HG03439 (cell line): ENCODE measurements around the gene FYTTD1.
A peak's percentile ranks its signal among the peaks of the same experiment; 100 is the strongest.

Experiments used
- ATAC-seq: cut with Tn5 transposase; IDR thresholded peaks from one replicate; pipeline ENCODE4 v1.9.1; 2021; ENCODE audit warnings: mild to moderate bottlenecking, moderate library complexity; ENCODE audit not compliant: unreplicated experiment

Gene FYTTD1

GRCh38 chr3:197737319-197737649 is 12.4 kb upstream of the FYTTD1 start:
- ATAC-seq, result no peak

- ATAC-seq, result no peak
Measured at GRCh38 chr3:197737749-197738462, 11.8 kb upstream of the FYTTD1 start.

DNA sequence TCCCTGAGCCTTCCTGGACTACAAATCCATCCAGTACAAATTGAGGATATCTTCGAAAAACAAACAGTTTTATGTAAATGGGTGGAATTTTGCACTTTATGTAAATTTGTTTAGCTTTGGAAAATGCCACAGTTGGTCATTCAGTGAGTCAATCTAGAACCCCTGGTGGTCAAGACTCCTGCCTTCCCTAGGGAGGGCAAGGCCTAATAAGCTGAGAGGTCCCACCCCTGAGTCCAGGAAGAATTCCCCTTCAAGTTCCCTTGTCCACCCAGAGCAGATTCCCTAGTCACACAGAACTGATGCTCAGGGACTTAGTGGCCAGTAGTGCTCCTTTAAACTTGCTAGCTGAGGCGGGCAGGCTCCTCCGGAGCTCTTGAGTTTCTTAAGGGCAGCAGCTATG is 6.9 kb upstream of the FYTTD1 start:
- no peak for ATAC-seq

DNA sequence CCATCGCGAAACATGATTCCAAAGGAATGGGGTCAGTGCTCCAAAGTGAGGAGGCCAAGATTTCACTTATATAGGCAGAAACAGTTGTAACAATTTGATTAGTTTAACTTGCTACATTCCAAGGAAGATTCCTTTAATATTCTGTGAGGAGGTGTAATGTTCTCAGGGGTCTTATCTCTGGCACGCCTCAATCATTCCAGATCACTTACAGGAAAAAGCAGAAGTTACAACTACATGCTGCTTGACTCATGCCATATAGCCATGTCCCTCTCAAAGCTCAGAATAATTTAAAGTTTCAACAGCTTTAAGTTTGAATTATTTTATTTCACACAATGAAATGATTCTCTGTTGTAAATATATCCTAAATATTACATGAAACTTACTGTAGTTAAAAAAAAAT is 3.5 kb upstream of the FYTTD1 start:
- ATAC-seq, result no peak

DNA sequence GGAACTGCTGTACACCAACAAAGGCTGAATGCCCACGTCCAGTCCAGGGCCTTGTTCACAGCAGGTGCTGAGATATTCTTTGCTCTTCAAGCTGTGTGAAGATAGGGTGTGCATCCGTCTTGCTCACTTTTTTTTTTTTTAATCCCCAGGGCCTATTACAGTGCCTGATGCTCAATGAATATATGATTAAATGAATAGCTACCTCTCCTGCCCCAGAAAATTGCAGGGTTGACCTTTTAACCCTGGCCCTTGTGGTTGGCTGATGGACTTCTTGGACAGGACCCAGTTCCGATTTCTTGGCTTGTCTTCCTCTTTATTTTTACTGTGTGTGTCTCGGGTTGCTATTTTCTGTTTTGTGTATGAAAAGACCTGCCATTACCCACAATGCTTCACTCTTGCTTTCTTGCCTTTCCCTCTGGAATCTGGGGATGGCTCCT is 2.9 kb upstream of the FYTTD1 start:
- no peak for ATAC-seq

DNA sequence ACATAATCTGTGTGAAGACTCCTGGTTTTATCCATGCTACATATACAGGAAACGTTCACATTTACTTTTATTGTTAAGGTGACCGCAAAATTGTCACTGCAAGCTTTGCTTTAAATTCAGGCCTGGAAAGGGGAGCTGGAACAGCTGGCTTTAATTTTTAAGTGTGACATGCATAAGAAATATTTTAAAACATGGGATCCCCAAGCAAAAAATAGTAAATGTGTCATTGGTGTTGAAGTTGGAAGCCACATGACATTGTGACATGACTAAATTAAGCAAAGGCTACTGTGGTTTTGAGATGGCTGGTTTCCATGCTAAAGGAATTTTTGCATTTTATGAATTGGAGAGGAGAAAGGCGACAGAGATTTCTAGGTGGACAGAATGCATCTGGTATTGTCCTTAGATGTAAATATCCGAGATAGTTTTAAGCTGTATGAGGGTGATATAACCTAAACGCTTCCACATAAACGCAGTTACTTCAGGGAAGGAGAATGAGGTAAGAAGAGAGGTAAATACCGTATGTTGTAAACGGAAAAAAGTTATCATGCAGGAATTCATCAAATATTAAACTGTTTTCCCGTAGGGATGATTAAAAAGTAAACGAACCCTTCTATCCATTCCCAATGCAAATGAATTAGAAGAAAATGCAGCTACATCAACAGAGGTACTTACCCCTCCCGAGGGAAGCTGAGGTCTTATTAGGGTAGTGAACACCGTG is 927 bp upstream of the FYTTD1 start:
- no peak for ATAC-seq

DNA sequence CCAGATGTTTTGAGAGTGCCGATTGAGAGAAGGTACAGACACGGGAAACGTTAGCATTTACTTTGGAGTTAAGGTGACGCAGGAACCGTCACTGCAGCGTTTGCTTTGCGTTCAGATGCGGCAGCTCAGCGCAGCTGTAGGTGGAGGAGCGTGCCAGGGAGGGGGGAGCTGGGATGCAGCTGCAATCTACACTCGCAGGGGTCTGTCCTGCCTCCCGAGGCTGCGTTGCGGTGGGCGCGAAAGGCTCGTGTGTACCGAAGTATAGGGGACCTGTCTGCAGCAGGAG is 425 bp upstream of the FYTTD1 start:
- peak; percentile 36 for ATAC-seq

DNA sequence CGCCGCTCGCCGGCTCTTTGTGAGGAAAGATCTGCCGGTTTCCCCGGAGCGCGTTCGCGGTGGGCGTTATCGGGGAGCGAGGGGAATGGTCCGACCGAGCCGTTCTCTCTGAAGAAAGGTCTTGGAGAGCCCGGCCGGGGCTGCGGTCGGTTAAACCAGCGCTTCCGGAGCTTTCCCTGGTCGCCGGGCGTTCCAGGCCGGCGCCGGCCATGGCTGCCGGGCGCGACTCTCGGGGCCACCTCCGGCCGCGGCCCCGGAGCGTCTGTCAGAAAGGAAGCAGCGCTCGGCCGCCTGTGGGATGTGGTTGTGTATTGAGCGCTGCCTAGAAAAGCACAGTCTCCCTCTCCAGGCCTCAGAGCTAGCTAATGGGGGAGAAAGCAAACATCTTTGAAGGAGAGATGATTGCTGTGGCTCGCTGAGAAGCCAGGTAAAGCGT is 731 bp downstream of the FYTTD1 start:
- peak; percentile 33 for ATAC-seq

GRCh38 chr3:197750858-197751737 is 1.4 kb downstream of the FYTTD1 start:
- no peak for ATAC-seq

GRCh38 chr3:197752107-197752506 is 2.4 kb downstream of the FYTTD1 start:
- no peak for ATAC-seq

- ATAC-seq, result no peak
Measured at GRCh38 chr3:197753263-197753662, 3.6 kb downstream of the FYTTD1 start.

- no peak for ATAC-seq
Measured at GRCh38 chr3:197756704-197757103, 7.0 kb downstream of the FYTTD1 start.

DNA sequence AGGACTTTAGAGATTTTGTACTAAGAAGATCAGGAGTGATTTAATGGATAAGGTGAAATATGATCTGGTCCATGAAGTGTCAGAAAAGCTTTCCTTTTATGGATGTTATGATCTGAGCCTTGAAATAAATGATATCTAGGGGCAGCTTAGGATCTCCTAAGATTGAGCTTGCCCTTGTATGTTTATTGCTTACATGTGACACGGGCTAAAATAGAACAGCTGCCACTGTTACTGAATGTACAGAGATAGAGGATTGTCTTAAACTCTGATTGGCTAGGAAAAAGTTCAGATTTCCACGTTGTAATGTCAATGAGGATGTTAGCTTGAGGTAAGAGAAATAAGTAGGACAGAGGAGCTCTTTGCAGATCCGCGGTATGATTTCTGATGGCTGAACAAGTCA is 8.8 kb downstream of the FYTTD1 start:
- no peak for ATAC-seq

- ATAC-seq, result no peak
Measured at GRCh38 chr3:197761784-197762183, 12.1 kb downstream of the FYTTD1 start.

DNA sequence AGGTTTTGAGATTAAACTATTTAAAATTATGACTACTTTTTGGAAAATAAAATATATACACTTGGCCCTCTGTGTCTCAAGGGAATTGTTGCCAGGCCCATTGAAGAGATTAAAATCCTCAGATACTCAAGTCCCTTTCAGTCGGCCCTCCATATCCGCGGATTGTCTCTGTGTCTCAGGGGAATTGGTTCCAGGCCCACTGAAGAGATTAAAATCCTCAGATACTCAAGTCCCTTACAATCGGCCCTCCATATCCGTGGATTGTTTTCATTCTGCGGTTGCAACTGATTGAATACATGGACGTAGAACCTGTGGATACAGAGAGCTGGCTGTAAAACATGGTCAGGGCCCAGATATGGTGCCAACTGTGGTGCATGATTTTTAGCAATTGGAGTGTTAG is 25.6 kb downstream of the FYTTD1 start:
- no peak for ATAC-seq

DNA sequence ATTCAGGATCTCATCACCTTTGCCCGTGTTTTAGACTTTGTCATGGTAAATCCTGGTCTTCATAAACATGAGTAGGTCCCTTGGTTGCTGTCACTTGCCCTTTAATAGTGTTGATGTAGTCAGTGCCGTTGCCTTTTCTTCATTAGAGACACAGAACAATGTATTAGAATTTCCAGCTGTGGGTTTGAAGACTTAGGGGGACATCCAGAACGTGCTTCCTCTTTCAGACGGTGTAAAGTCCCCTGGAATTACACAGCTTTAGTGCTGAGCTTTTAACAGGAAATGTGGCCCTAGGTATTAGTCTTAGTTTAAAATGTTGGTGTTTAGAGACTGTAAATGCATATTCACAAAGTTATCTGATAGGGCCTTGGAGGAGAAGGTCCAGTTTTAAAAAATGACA is 32.5 kb downstream of the FYTTD1 start:
- no peak for ATAC-seq

DNA sequence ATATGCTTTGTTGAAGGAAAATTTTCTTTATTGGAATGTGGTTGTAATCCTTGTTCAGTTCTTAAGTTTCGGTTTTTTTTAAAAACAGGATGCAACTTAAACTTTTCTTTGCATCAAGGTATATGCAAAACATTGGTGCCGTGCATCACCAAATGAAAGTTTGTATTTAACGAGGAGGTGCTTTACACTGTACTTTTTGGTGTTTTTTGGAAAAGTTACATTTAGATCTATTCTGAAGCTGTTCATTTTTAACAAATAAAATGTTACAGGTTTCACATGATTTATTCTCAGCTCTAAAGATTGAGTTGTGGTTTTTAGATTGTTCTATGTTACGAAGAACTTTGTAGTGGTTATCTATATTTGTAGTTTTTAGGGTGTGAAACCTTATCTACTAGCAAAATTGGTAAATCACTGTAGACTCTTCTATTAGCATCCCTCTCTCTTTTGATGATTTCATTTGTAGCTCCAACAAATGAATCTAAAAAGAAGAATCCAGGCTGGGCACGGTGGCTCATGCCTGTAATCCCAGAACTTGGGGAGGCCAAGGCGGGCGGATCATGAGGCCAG is 34.4 kb downstream of the FYTTD1 start:
- ATAC-seq, result no peak

- ATAC-seq, result no peak
Measured at GRCh38 chr3:197787412-197787811, 37.7 kb downstream of the FYTTD1 start.

DNA sequence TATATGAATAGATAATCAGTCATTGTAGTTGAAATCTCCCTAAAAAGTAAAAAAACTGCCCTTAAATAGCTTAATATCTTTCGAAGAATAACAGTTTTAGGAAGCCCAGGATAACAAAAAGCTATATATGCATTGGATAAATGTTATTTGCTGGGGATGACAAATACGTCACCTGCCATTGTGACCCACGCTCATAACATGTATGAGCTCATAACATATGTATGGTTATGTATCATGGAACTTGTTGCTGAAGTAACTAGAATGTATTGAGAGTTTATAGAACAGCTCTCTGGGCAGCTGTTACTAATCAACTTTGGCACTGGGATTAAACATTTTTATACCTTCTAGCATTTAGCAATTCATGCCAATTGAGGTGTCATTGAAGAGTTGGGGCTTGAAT is 39.6 kb downstream of the FYTTD1 start:
- ATAC-seq, result no peak

DNA sequence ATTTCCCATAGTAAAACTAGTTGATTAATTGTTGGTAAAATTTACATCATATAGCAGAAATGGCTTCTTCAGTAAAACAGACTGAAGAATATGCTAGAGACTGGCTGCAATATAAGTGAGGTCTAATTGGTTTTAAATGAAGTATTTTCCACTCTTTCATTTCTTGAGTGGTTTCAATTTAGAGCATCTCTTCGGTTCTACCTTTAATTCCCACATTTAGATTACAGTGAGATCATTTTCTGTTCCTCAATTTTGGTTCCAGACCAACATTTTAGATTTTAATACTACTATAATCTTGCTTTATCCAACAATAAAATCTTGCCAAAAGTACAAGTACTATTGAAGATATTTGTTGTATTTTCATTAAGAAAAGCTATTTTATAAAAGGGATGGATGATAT is 40.4 kb downstream of the FYTTD1 start:
- ATAC-seq, result no peak

DNA sequence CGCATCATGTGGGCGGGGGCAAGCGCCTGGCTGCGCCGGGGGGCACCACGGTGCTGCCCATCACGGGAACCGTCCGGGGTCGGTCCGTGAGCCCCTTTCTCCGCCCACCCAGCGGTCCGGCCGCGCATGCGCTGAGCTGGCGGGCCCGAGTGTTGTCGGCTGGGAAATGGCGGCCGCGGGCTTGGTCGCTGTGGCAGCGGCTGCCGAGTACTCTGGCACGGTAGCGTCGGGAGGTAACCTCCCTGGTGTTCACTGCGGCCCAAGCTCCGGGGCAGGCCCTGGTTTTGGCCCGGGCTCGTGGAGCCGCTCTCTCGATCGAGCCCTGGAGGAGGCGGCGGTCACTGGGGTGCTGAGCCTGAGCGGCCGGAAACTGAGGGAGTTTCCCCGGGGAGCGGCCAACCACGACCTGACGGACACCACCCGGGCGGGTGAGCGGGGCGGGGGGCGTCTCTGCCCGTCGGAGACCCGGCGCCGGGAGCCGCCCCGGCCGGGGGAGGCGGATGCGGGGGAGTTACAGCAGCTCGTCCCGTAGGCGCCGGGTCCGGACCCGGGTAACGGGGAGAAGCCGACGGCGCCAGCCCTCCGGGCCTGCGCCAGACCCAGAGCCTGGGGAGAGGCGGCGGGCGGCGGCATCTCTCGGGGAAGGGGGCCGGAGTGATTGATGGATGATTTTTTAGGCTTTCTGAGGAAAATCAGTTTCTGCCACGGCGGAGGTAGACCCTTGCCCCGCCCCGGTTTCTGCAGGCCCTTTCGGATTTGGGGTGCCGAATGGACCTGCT is 41.6 kb downstream of the FYTTD1 start, which contains the start of gene LRCH3:
TSS of gene LRCH3 (plus strand) at position 142 of the 779 bp plus-strand sequence. CDS start at position 167, 25 bp downstream.
- peak; percentile 81 for ATAC-seq
